Measurements from ENCODE around the gene HIRA.
"Not testable (repeated sequence)": the region's sequence is repeated elsewhere in the genome, so short reads cannot be mapped to it uniquely, and the experiment has no call there.

The HIRA gene

DNA sequence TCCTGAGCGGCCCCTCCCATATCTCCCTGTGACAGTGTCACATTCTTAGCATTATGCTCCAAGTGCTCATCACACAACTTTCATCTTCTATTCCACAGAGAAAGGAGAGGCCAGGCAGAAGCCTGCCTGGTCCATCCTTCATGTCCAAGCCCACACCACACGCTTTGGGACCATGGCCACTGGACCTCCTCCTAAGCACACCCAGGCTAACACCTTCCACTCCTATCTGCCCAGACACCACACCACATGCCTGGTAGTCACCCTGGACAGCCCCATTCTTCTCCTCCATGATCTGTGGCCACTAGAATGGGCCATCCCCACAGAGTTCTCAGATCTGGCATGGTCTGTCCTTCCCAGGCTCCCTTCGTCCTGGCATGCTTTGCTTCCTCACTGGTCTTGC is 55.3 kb downstream of the HIRA start:
- DNase-seq = no peak

DNA sequence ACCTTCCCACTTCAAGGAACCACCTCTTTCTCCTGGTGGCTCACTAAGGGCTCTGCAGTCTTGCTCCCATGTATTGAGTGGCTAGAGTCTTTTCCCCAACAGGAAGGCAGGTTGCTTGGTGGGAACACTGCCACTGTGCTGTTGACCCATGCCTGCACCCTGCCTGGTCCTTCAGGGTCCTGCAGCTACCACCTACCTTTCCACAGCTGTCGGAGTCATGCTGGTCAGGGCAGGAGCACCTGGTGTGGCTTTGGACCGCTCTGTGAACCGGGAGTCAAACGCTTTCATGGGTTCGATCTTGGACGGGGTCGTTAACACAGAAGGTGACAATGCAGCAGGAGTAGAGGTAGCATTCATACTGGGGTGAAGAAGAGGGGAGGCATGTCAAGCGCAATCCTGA is 56.1 kb downstream of the HIRA start:
- no peak for DNase-seq

DNA sequence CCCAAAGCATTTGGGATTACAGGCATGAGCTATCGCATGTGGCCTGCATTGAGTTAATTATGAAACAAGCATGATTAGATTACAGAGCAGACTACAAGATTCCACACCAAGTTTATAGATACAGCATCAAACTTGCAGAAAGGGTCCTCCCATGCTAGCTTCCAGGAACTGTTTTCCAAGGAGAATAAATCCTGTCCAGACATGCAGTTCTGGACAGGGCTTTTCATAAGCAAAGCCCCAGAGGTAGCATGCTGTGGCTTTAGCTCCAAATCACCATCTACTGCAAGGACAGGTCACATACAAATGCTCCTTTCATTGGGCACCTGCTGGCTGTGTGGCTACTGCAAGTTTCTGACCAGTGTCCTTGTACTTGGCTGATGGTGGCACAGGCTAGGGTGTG is 57.1 kb downstream of the HIRA start:
- no peak for DNase-seq

DNA sequence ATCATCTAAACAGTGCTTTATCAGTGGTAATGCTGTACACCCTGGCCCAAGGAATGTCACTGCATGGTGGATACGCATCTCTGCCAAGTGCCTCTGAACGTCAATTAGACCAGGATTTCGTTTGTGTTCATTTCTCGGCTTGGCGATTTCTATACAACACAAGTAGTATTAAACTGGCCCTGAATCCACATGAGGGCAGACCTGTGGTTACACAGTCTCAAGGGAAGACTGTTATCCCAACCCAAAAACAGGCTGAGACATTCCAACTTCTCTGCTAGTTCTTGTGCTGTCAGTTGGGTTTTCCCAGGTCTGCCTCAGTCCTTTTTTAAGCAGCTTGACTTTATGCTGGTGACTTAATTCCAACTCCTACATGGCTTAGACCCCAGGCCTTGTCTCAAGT is 58.1 kb downstream of the HIRA start:
- DNase-seq = no peak

DNA sequence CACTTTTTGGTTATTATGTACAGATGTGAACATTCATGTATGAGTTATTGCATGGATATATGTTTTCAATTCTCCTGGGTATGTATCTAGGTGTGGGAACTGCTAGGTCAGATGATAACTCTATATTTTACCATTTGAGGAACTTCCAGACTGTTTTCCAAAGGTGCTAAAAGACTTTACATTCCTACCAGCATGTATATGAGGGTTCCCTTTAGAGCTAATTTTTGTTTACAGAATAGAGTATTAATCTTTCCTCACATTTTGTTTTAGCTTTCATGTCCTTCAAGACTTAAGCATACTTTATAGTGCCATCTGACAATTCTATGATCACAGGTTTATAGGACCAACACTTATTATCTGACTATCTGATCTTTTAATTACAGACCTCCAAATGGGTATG is 59.6 kb downstream of the HIRA start:
- DNase-seq = no peak

DNA sequence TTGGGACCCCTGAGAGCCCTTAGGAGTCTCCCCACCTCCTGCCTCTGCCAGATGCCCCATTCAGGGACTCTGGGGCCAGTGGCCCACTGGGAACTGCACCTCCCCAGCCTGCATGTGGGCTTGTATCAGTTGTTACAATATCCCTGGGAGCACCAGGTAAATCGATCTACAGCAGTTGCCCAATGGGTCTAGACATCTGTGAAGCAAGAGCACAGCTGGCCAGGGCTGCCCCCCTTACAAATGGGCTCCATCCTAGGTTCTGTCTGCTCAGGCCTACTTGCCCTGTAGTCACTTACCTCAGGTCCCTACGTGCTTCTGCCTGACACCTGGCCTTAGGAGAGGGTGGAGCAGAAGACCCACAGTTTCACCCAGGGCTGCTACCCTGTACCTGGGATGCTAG is 62.7 kb downstream of the HIRA start:
- no peak for DNase-seq

DNA sequence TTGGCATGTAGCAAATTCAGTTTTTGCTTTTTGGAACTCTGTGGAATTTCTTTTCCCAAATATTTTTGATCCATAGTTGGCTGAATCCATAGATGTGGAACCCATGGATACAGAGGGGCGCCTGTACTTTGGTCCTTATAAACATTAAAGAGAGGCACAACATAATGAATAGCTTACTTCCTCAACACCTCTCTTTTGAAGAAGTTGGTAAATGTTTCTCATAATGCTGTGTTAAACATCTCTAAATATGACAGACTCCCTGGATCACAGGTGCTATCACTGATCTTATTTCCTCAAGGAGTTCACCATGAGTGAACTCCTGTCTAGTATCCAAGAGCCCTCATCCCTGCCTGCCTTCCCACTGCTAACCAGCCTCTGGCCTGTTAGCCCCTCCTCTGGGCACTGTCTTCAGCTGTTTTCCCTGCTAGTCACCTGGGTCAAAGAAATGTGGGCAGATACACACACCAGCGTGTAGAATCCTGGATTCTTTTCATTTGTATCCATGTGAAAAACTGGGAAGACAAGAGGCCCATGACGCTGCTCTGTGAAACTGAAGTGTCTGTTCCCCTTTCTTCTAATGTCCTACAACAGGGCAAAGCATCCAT is 63.7 kb downstream of the HIRA start:
- no peak for DNase-seq

DNA sequence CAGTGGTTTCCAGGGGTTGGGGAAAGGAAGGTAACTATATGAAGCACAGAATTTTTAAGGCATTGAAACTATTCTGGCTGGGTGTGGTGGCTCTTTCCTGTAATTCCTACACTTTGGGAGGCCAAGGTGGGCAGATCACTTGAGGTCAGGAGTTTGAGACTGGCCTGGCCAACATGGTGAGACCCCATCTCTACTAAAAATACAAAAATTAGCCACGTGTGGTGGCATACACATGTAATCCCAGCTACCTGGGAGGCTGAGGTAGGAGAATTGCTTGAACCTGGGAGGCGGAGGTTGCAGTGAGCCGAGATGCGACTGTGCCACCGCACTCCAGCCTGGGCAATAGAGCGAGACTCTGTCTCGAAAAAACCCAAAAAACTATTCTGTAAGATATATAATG is 68.0 kb downstream of the HIRA start:
- DNase-seq = not testable (repeated sequence)

DNA sequence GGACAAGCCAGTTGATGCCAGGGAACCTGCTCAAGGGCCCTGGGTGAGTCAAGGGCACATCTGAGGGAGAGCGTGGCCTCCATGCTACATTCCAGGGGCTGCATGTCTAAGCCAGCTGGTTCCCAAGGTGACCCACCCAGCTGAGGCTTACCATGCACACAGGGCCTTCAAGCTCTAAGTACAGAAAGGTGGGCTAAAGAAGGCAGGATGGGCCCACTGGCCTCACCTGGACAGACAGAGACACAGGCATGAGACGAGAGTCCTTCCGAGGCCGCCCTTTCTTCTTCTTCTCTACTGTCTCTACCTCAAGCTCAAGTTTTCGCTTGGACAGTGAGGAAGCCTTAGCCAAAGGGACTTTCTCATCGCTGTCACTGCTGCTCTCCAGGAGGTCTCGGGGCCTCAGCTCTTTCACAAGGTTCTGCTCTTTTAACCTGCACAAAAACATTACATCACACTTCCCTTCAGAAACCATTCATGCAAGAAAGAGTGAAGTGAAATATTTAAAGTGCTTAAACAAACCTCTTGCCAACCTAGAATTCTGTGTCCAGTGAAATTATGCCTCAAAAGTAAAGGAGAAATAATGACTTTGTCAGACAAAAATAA is 69.9 kb downstream of the HIRA start:
- no peak for DNase-seq

DNA sequence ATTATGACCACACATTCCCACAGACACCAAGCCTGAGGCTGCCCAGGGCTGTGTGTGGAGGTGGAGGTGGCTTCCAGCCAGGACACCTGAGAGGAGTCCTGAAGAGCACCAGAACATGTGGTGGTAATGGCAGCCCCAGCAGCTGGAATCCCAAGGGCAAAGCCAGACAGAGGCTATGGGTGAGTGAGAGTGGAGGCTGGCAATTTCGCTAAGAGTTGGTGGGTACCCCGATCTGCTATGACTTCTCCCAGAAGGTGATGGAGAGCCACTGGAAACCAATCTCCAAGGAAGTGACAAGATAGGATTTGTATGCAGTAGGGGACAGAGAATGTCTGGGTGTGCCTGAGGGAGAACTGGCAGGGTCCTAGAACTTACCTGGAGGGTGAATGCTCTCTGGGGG is 70.7 kb downstream of the HIRA start:
- DNase-seq = no peak

DNA sequence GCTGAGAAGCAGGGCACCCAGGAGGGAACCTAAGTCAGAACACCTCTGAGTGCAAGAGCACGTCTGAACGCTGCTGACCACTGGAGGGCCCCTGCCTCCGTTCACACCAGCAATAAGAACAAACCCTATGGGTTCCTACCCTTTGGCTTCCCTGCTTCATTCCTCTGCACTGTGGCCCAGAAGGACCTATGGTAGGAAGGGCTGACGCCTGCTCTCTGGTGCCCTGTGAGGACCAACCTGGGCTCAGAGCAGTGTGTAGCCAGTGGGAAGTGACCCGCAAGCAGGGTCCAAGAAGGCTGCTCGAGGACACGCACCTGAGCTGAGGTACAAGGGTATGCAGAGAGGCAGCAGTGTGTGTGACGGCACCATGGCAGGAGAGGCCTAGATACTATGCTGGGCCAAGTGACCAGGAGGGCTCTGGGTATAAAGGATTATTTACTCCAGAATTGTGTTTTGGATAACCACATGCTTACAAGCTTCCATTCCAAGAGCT is 71.2 kb downstream of the HIRA start:
- no peak for DNase-seq

DNA sequence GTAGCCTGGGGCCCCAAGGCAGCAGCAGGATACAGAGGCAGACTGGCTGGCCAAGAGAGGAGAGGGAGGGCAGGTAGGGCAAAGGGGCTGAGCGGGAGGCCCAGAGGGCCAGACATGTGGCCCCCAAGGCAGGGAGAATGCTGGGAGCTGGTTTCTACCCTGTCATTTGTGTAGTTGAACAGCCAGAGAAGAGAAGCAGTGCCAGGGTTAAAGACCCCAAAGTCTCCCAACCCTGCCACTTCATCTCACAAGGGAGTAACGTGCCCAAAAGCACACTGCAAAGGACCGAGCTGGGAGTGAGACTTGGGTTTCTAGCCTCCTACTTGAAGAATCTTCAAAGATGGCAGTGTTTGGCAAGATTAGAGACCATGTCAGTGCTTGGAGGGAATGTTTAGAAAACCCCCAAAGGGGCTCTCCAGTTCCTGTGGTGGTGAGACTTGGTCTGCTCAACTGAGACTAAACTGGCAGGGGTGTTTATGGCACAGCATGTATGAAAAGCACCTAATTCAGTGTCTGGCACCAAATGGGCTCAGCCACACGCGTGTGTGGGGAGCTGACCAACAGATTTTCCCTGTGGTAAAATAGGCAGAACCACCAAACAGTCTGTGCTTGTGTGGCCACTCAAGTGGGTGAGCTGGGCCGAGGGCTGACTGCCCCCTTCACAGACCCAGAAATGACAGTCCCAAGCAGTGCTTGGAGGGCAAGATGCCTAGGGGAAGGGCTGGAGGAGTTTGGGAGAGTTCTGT is 71.8 kb downstream of the HIRA start:
- DNase-seq = no peak

DNA sequence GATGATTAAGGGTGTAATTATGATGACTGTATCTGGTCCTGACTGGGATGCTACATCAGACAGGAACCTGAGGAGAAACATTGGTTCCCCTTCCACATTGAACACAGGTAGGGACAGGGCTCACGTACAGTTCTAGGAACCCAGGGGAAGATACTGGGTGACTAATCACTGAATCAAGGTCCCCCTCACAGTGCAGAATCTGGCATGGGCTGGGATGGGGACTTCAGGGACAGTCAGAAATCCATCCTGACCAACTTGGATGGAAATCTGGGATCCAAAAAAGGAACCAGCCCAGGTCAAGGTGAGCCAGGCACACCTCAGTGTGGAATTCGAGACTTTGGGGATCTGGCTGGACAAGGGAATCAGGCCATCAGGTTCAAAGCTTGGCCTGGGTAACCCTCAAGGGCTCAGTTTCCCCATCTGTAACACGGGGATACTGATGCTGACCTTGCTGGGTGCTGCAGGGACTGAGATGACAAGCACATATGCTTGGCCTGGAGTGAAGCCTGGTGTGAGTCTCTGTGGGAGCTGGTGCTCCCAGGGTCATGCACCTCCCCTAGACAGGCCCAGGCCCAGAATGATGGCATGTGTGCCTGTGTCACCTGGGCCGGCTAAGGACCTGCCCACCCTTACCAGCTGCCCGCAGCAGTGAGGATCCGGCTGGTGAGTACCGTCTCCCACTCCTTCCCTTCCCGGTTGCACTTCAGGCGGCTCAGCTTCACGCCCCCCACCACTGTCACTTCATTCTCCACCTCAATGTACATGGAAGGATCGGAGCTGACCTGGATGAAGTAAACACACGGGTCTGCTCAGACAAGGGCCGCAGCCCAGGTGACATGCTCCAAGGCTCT is 72.6 kb downstream of the HIRA start:
- DNase-seq = no peak

DNA sequence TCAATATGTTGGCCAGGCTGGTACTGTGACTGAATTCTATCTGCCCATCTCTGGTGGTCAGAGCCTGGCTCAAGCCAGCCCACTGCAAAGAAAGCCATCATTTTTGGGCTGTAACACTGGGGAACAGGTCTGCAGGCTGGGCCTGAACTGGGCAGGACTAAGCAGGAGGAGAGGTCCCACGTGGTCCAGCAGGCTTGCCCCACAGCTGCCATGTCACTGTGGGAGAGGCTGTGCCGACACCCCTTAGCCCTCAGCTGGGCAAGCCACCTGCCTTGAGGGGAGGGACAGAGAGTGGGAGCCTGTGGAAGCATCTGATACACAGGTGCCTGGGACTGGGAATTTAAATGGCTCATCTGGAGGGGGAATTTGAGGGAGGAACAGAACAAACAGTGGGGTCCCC is 73.3 kb downstream of the HIRA start:
- DNase-seq = no peak

DNA sequence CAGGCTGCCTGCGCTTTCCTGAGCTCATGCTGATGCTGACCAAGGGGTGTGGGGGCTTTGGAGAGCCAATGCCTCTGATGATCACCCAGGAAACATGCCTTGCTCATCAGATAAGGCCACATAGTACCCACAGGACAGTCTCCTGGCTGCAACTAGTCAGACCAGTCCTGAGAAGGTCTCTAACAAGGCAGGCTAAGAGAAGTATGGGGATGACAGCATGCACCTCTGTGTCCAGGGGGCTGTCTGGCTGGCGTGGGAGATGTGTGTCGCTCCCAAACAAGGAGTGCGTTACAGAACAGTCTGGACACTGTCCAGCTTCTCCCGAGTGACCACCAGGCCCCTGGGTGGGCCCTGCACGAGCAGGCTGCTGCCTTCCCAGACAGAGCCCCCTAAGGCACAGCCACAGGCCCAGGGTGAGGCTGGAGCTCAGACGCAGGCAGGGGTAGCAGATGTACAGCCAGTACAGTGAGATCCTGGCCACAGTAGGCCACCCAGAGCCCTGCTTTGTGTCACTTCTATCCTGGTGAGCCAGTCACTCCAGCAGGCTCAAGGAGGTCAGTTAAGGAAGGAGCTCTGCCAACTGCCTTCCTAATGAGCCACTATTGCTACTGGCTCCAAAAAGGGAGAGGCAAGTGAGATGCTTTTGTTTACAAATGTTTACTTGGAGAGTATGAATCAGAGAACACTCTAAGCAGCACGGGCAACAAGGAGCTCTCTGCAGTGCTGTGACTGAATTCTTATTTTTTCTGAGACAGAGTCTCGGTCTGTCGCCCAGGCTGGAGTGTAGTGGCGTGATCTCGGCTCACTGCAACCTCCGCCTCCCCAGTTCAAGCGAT is 74.0 kb downstream of the HIRA start:
- DNase-seq = no peak

DNA sequence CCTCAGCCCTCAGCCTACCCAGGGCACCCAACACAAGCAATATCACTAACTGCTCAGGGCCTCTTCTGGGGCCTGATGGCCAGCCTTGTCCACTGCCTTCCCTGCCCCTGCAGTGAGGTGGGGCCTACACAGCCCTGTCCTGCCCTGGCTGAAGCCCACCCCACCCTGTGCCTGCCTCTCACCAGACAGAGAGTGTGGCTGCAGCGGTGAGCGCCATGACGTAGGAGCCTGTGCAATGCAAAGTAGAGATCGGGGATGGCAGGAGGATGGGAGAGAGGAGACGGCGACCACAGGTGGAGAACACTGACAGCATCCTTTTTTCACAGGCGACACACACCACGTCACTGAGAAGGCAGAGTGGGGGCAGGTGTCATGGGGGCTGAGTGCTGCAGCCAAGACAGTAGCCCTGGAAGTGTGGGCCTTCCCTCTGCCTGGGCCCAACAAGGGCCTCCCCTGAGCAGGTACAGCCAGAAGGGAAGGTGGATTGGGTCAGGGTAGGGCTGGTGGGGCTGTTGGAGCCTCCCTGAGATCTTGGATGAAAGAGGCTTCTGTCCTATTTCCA is 74.7 kb downstream of the HIRA start:
- DNase-seq = no peak

DNA sequence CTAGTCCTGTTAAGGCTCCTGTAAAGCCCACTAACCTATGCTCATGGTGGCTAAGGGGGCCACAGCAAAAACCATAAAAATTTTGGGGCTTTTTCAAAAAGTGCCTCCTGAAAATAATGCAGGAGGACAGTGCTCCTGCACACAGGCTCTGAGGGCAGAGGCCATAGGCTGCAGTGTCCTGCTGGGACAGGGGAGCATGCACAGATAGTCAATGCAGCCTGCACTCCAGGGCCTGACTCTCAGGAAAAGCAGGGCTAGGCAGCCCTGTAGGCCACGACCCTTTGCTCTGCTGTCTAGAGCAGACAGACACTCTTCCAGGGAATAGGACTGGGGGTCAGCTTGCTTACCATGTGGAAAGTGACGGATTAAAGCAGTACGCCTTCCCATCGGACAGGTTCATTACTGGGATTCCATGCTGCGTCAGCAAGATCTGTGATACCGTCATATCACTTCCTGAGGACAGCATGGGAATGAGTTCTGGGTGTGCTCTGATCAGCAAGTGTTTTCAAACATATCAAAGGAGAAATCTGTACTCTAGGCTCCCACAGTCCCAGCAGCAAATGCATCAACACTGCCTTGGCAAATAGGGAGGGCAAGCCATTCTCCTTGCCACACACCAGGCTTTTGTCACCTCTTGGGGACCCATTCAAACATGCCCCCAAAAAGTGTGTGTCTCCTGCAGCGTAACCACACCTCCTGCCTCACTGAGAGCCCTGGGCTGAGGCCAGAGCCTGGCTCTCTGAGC is 75.9 kb downstream of the HIRA start:
- DNase-seq = no peak

DNA sequence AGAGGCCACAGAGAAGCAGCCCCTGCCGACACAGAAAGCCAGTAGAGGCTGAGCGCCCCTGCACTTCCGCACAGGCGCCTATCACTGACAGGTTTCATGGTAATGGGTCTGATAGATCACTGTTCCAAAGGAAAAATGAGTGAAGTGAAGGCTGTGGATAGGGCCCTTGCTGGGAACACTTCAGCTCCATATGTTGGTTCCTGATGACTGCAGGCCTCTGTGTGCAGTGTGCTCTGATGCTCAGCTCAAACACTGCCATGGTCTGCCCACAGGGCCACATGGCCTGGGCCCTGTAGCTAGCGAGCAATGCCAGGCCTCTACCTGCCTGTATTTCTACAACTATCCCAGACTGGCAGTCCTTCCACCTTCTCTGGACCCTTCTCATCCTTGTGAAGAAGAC is 77.3 kb downstream of the HIRA start:
- no peak for DNase-seq

DNA sequence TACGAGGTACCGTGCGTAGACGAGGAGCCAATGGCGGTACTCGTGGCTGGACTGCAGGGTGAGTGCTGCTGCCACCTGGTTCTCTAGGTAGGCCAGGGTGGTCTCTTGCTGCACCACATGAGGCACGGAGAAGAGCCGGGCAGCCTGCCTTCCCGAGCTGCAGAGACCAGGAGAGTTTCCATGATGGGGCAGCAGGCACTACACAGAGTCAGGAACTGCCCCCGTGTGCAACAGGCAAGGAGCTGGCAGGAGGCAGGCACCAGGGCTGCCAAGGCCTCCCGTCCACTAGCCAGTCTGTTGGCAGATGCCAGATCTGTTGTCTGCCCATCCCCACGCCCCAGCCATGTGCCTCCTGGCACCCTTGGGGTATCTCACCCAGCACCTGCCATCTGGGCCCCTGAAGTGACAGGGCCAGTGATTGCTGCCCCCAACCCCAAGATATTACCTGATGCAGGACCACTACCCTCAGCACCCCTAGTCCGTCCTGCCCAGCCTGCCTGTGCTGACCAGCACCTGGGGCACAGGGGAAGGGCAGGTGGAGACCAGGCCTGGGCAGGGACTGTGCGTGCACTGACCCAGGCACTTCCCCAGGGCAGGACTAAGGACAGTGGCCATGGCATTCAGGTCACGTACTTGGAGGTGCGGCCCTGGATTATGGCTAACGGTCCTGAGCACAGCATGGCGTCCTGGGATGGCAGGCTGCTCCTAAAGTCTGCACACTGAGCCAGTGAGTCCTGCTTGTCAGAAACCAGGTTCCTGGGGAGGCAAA is 78.0 kb downstream of the HIRA start:
- DNase-seq = no peak

DNA sequence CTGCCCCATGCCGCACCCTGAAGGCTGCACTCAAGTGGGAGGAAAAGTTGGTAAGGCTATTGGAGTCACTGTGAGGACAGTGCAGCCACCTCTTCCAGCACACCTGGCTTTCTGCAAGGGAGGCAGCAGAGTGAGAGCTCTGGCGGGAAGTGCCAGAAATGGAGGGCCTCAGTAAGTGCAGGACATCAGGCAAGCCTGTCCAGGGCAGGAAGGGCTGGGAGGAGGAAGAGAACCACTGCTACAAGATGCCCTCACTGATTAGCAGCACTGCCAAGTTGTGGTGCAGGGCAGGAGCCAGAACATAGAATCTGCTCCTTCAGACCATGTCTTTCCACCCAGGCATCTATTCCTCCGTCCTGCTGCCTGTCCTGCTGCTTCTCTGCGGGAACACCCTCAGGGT is 78.8 kb downstream of the HIRA start:
- no peak for DNase-seq

DNA sequence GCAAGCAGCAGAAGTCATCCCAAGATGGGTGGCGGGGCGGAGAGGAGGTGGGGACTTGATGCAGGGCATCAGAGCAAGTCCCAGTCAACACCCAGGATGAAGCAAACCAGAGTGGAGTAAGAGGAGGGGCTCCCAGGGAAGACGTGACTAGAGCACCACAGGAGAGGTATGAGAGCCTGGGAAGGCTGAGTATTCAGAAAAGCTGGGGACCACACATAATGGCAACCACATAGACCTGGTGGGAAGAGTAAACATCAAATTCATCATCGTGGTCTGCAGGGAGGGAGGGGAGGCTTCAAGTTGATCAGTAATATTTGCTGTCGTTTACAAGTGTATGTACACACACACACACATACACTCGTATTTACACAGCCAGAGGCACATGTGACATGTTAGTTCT is 79.3 kb downstream of the HIRA start:
- DNase-seq = no peak

All from activated naive CD4-positive, alpha-beta T cell (primary cell).